Smooth muscle cell (in vitro differentiated cells): ENCODE measurements around the gene DDX24. TPM values are rescaled to one million over a fixed set of nuclear protein-coding genes. Genes with fewer than 3 reads are reported as not detected.

ENCODE experiments used
- DNase-seq: peaks from one replicate; lab custom pipeline; 2025; ENCODE audit not compliant: unreplicated experiment; lab: John Stamatoyannopoulos, UW
- H2AFZ ChIP-seq: fragments of 200-600 bp; sonication (generic); 2 replicates; pipeline ENCODE4 v1.6.0; 2016; ENCODE audit warnings: antibody characterized with exemption, low read depth, mild to moderate bottlenecking
- H3F3A ChIP-seq: fragments of 200-600 bp; sonication (generic); 2 replicates; pipeline ENCODE4 v1.6.0; 2017; ENCODE audit warnings: antibody characterized with exemption, low read depth
- H3K27ac ChIP-seq: fragments of 200-600 bp; sonication (generic); 2 replicates; pipeline ENCODE4 v1.5.1; 2016; ENCODE audit warnings: low read depth, mild to moderate bottlenecking
- H3K27me3 ChIP-seq: fragments of 200-600 bp; sonication (generic); 2 replicates; pipeline ENCODE4 v1.6.1; 2016; ENCODE audit warnings: low read depth, mild to moderate bottlenecking
- H3K36me3 ChIP-seq: fragments of 200-600 bp; sonication (generic); 2 replicates; pipeline ENCODE4 v1.5.1; 2016; ENCODE audit warnings: low read depth
- H3K4me1 ChIP-seq: fragments of 200-600 bp; sonication (generic); 2 replicates; pipeline ENCODE4 v1.5.1; 2016; ENCODE audit warnings: low read depth
- H3K4me2 ChIP-seq: fragments of 200-600 bp; sonication (generic); 2 replicates; pipeline ENCODE4 v1.6.0; 2016; ENCODE audit warnings: mild to moderate bottlenecking
- H3K4me3 ChIP-seq: fragments of 200-600 bp; sonication (generic); 2 replicates; pipeline ENCODE4 v1.5.1; 2016; ENCODE audit warnings: mild to moderate bottlenecking
- H3K79me2 ChIP-seq: fragments of 200-600 bp; sonication (generic); 2 replicates; pipeline ENCODE4 v1.6.0; 2016; ENCODE audit warnings: low read depth, mild to moderate bottlenecking
- H3K9ac ChIP-seq: fragments of 200-600 bp; sonication (generic); 2 replicates; pipeline ENCODE4 v1.6.0; 2016; ENCODE audit warnings: low read depth
- H3K9me3 ChIP-seq: fragments of 200-600 bp; sonication (generic); replicated peaks from 2 replicates; pipeline ENCODE4 v1.5.1; 2016; ENCODE audit warnings: low read depth
- H4K20me1 ChIP-seq: fragments of 200-600 bp; sonication (generic); 2 replicates; pipeline ENCODE4 v1.6.0; 2016; ENCODE audit warnings: low read depth
- CTCF ChIP-seq: fragments of 200-600 bp; sonication (generic); IDR thresholded peaks from 2 replicates; pipeline ENCODE4 v1.5.1; 2017; ENCODE audit warnings: borderline replicate concordance, mild to moderate bottlenecking, antibody characterized with exemption; ENCODE audit not compliant: insufficient read depth, poor library complexity, severe bottlenecking
- WGBS: methylation state at CpG from one replicate; pipeline ENCODE4 v1.1.7; 2016; ENCODE audit warnings: low lambda C conversion rate; 5-methylcytosine and 5-hydroxymethylcytosine counted together
- polyA plus RNA-seq: library from polyadenylated mRNA; unstranded; fragments of >200 nt; fragmentation: Nextera tagmentation; extraction: Ambion mirVana; gene quantifications from 2 replicates; pipeline ENCODE4 v1.2.1, GENCODE V29; 2016
- total RNA-seq: library from RNA; depleted of rRNA; stranded (reverse); fragments of >200 nt; gene quantifications from 2 replicates; pipeline ENCODE4 v1.2.3, GENCODE V29; 2014

Gene DDX24
- total and polyA plus RNA-seq, 2 experiments from 2014 or later, result 117 to 118 TPM

DNA sequence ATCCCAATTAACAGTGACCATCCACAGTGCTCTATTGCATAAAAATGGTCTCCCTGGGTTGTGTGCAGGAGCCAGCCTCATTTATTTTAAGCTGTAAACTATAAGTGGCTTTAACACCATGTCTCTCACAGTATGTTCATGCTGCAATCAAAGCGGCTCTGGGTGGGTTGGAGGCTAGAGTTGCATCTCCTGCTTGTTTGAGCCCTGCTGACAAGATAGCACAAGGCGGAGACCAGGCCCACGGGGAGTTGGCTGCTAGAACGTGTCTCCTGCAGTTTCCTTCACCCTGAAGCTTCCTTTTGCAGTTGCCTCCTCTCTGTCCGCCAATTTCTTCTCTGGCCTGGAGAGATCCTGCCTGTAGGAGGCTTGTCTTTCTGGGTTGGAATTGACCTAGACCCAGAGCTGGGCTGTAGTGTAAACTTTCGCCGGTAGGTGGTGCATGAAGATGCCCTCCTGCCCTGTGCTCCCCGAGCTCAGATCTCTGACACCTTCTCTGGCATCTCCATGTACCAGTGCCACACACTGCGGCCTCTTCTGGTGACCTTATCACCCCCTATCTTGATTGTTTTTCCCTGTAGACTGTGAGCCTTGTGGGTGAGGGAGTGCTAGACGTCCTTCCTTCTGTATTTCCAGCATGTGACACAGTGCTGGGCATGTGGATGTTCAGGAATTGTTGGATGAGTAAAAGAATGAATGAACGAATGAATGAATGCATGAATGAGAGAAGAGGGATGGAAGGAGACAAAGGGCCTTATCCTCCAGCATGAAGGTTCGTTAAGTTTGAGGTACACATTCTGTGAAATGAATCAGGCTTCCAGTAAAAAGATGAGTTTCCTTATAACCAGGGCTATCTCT is 44.5 kb downstream of the DDX24 start:
- Histone ChIP-seq H3K27me3 (no peaks in the 10 kb centered on the region), H3K9me3 (no peaks in the 10 kb centered on the region), H3K79me2 (no peaks in the 10 kb centered on the region), H3K36me3 (no peaks in the 10 kb centered on the region), H4K20me1 (peaks cover 5% of the 10 kb centered on the region), H3K4me3 (no peak overlapping the region), H3K9ac (no peak overlapping the region), H2AFZ (no peak overlapping the region), H3K4me1 (no peaks in the 10 kb centered on the region), H3K4me2 (no peak overlapping the region), H3K27ac (no peak overlapping the region), H3F3A (no peaks in the 10 kb centered on the region)
- TF ChIP-seq CTCF, result peak; percentile 68
- peak; percentile 27 for DNase-seq
- 28% methylated on average over 12 of the region's 12 CpGs for WGBS

DNA sequence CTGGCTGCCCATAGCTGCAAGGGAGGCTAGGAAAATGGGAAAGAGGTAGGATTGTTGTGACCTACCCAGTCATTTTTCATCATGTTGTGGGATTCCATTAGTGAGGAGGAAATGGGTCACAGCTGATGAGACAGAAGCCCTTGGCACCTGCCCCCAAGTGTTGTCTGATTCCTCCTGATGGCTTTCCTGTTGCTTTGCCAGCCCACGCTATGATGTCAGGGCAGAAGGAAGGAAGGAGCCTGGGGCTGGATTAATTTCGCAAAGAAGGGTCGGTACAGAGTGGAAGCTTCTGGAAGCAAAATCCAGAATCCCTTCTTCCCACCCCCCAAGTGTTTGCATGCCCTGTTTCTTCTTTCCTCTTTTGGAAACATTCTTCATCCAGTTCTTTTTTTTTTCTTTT is 46.1 kb downstream of the DDX24 start:
- H3K9me3 ChIP-seq, result no peaks in the 10 kb centered on the region
- no peaks in the 10 kb centered on the region for H3K27me3 ChIP-seq
- H3K4me1 ChIP-seq, result no peaks in the 10 kb centered on the region
- H3K36me3 ChIP-seq, result no peaks in the 10 kb centered on the region
- H3K9ac ChIP-seq, result no peak overlapping the region
- H3F3A ChIP-seq, result no peaks in the 10 kb centered on the region
- H3K4me2 ChIP-seq, result no peak overlapping the region
- TF ChIP-seq CTCF, result no peak
- peaks cover 5% of the 10 kb centered on the region for H4K20me1 ChIP-seq
- no peak overlapping the region for H2AFZ ChIP-seq
- H3K4me3 ChIP-seq, result no peak overlapping the region
- H3K79me2 ChIP-seq, result no peaks in the 10 kb centered on the region
- no peak overlapping the region for H3K27ac ChIP-seq
- no peak for DNase-seq
- 93% methylated on average over 3 of the region's 3 CpGs for WGBS

DNA sequence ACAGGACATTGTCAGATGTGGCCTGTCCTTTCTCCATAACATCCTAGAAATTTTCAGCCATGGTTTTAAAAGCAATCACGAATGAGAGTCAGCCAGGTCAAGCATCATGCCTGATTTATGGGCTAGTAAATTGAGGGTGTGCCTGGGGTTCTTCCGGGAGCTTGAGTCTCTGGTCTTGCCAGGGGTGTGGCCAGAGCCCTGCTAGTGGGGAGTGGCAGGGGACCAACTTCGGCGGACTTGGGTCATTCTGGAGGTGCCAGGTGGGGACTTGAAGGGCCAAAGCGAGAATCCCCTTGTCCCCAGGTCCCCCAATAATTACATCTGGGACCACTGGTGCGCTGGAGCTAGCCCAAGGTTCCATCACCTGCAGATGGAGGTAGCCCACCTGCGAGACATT is 49.1 kb downstream of the DDX24 start:
- Histone ChIP-seq H2AFZ (no peak overlapping the region), H3K79me2 (no peaks in the 10 kb centered on the region), H3K4me3 (no peak overlapping the region), H3K27ac (no peak overlapping the region), H3K9me3 (no peaks in the 10 kb centered on the region), H3K9ac (no peak overlapping the region), H3K27me3 (no peaks in the 10 kb centered on the region), H3K4me2 (no peak overlapping the region), H3F3A (no peaks in the 10 kb centered on the region), H3K4me1 (peaks cover 4% of the 10 kb centered on the region), H4K20me1 (peaks cover 3% of the 10 kb centered on the region), H3K36me3 (no peaks in the 10 kb centered on the region)
- no peak for TF ChIP-seq CTCF
- WGBS, result 88% methylated on average over 7 of the region's 7 CpGs
- no peak for DNase-seq
